ENCODE results near the gene ZMIZ1.

DNA sequence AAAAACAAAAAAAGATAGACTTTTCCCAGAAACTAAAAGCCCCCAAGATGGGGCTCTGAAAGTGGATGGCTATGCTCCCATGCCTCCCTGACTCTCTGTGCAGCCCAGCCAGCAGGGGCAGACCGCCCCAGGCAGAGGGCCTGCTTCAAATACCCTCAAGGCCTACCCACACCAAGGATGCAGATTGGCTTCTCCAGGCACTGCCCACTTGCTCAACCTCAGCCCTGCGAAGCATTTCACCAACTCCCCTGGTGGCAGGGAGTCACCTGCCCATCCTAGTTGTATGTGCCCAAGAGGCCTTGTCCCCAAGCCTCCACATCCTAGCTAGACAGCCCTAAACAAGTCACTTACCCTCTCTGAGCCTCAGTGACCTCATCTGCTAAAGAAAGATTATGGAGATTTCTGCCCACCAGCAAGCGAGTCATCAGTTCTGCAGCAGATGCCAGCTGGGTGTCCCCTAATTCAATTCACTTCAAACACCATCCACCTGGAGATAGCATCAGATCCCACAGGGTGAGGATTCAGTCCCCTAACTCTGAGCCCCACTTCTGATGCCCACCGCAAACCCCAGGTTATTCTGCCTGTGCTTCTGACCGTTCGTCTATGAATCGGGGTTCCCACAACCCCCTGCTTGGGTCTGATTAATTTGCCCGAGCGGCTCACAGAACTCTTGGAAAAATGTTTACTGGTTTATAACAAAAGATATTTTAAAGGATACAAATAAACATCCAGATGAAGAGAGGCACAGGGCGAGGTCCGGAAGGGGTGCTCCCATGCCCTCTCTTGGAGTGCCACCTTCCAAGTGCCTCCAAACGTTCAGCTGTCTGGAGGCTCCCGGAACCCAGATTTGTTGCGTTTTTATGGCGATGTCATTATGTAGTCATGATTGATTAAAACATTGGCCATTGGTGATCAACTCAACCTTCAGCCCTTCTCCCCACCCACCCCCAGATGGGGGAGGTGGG, 18.6 kb upstream of the ZMIZ1 start:
- TF ChIP-seq EZH2 (IDR thresholded peaks at IDR 0.05), result no peak
- TF ChIP-seq TCF7L2 (IDR thresholded peaks at IDR 0.05; ENCODE audit: borderline replicate concordance, extremely low read depth, insufficient read depth, insufficient read length), result no peak
- TF ChIP-seq, protein P1, sequence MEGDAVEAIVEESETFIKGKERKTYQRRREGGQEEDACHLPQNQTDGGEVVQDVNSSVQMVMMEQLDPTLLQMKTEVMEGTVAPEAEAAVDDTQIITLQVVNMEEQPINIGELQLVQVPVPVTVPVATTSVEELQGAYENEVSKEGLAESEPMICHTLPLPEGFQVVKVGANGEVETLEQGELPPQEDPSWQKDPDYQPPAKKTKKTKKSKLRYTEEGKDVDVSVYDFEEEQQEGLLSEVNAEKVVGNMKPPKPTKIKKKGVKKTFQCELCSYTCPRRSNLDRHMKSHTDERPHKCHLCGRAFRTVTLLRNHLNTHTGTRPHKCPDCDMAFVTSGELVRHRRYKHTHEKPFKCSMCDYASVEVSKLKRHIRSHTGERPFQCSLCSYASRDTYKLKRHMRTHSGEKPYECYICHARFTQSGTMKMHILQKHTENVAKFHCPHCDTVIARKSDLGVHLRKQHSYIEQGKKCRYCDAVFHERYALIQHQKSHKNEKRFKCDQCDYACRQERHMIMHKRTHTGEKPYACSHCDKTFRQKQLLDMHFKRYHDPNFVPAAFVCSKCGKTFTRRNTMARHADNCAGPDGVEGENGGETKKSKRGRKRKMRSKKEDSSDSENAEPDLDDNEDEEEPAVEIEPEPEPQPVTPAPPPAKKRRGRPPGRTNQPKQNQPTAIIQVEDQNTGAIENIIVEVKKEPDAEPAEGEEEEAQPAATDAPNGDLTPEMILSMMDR (IDR thresholded peaks at IDR 0.05 in 2 of 3, conservative IDR thresholded peaks at IDR 0.05 in 1 of 3; ENCODE audit: borderline replicate concordance in 1 of 3, insufficient read depth in 1 of 3, low read depth in 2 of 3, low read length in 2 of 3), result no peak
- TF ChIP-seq, protein P2, sequence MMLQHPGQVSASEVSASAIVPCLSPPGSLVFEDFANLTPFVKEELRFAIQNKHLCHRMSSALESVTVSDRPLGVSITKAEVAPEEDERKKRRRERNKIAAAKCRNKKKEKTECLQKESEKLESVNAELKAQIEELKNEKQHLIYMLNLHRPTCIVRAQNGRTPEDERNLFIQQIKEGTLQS (IDR thresholded peaks at IDR 0.05), result no peak
- TF ChIP-seq POLR2A (IDR thresholded peaks at IDR 0.05; ENCODE audit: borderline replicate concordance, extremely low read depth, insufficient read depth, insufficient read length), result no peak
- TF ChIP-seq ZFX (IDR thresholded peaks at IDR 0.05), result no peak
- no peak for TF ChIP-seq EZH2phosphoT487 (IDR thresholded peaks at IDR 0.05; ENCODE audit: borderline replicate concordance)
- no peak for TF ChIP-seq FOSL1 (IDR thresholded peaks at IDR 0.05; ENCODE audit: low read depth)
